H1 (cell line): ENCODE data around the gene KCTD12. TPM values are rescaled to one million over a fixed set of nuclear protein-coding genes. Genes with fewer than 3 reads are reported as not detected.

Experiments used
- CTCF ChIA-PET: fragments of 300-600 bp; sonication (Branson Sonifier 250); formaldehyde crosslinking; loops from one replicate; lab custom pipeline; 2021; ENCODE audit not compliant: partially characterized antibody; lab: Charles Lee
- POLR2A ChIA-PET: fragments of 300-600 bp; sonication (Branson Sonifier 250); formaldehyde crosslinking; loops from one replicate; lab custom pipeline; 2021; ENCODE audit warnings: inconsistent platforms; ENCODE audit not compliant: partially characterized antibody; lab: Charles Lee
- DNase-seq, 2 experiments: peaks; one replicate each; pipeline versions ENCODE4 v3.0.0 to v3.0.0-alpha.2; 2010 to 2022; ENCODE audit warnings: low spot score in 2 of 2, low read depth in 1 of 2, mixed read lengths in 1 of 2
- FAIRE-seq: peaks from 2 replicates; lab custom pipeline; 2011; peaks lifted over from hg19 to GRCh38; lab: Jason Lieb, UNC
- H2AFZ ChIP-seq: 2 replicates; pipeline ENCODE4 v1.8.1; 2012; ENCODE audit warnings: low read length, inconsistent platforms
- H2AK5ac ChIP-seq: 2 replicates; pipeline ENCODE4 v1.6.1; 2013; ENCODE audit warnings: low read depth, low read length
- H2BK120ac ChIP-seq: replicated peaks from 2 replicates; pipeline ENCODE3; 2013; ENCODE audit warnings: low read depth, low read length, inconsistent platforms
- H2BK12ac ChIP-seq: 2 replicates; pipeline ENCODE4 v1.6.1; 2013; ENCODE audit warnings: low read depth, low read length
- H2BK15ac ChIP-seq: 2 replicates; pipeline ENCODE4 v1.6.1; 2013; ENCODE audit warnings: low read length
- H2BK20ac ChIP-seq: 2 replicates; pipeline ENCODE4 v1.6.1; 2013; ENCODE audit warnings: low read length
- H2BK5ac ChIP-seq: 2 replicates; pipeline ENCODE4 v1.6.1; 2013; ENCODE audit warnings: low read depth, low read length
- H3K14ac ChIP-seq: 2 replicates; pipeline ENCODE4 v1.6.1; 2013; ENCODE audit warnings: inconsistent platforms; ENCODE audit not compliant: insufficient read length
- H3K18ac ChIP-seq: 2 replicates; pipeline ENCODE4 v1.6.1; 2013; ENCODE audit warnings: low read length; ENCODE audit errors: extremely low read depth
- H3K23ac ChIP-seq: 2 replicates; pipeline ENCODE4 v1.6.1; 2013; ENCODE audit warnings: inconsistent platforms; ENCODE audit not compliant: insufficient read length
- H3K23me2 ChIP-seq: 2 replicates; pipeline ENCODE4 v1.6.1; 2013; ENCODE audit warnings: low read depth, low read length
- H3K27ac ChIP-seq: 2 replicates; pipeline ENCODE4 v1.6.1; 2011; ENCODE audit warnings: low read depth, low read length, inconsistent platforms
- H3K27me3 ChIP-seq, 4 experiments: replicated peaks in 1 of 4; 1 replicate in 1 of 4; 2 replicates in 3 of 4; pipeline versions ENCODE4 v1.6.1 to v1.8.1; 2011 to 2013; ENCODE audit warnings: low read length in 3 of 4, mild to moderate bottlenecking in 3 of 4, inconsistent platforms in 2 of 4, mixed read lengths in 2 of 4, moderate library complexity in 1 of 4; ENCODE audit not compliant: control insufficient read depth in 3 of 4, insufficient read depth in 3 of 4; ENCODE audit errors: extremely low read depth in 1 of 4
- H3K36me3 ChIP-seq, 4 experiments: 2 replicates each; pipeline versions ENCODE4 v1.6.1 to v1.8.1; 2011 to 2013; ENCODE audit warnings: mild to moderate bottlenecking in 4 of 4, low read length in 3 of 4, moderate library complexity in 2 of 4, control low read depth in 1 of 4, inconsistent platforms in 1 of 4; ENCODE audit not compliant: insufficient read depth in 4 of 4, control insufficient read depth in 2 of 4
- H3K4ac ChIP-seq: replicated peaks from 2 replicates; pipeline ENCODE3; 2013; ENCODE audit warnings: low read length, low read depth, mixed read lengths, inconsistent platforms; ENCODE audit not compliant: insufficient read length
- H3K4me1 ChIP-seq, 4 experiments: replicated peaks in 1 of 4; 1 replicate in 1 of 4; 2 replicates in 3 of 4; pipeline versions ENCODE4 v1.6.1 to v1.8.1; 2011 to 2013; ENCODE audit warnings: low read length in 3 of 4, inconsistent platforms in 2 of 4, mixed read lengths in 1 of 4; ENCODE audit not compliant: insufficient read depth in 4 of 4, control insufficient read depth in 3 of 4
- H3K4me2 ChIP-seq, 2 experiments: 2 replicates each; pipeline versions ENCODE4 v1.6.1 to v1.8.1; 2011 to 2013; ENCODE audit warnings: low read depth in 2 of 2, low read length in 2 of 2, control low read depth in 1 of 2, inconsistent platforms in 1 of 2, mild to moderate bottlenecking in 1 of 2; ENCODE audit not compliant: insufficient read depth in 1 of 2
- H3K4me3 ChIP-seq, 4 experiments: fragments of 200-600, 300-600 bp in 1 of 4; sonication (generic), shearing (Covaris generic), sonication (Bioruptor Twin) in 1 of 4; 2 replicates each; pipeline versions ENCODE4 v1.5.1 to v1.8.1; 2011 to 2016; ENCODE audit warnings: low read length in 4 of 4, low read depth in 3 of 4, control low read depth in 2 of 4, inconsistent platforms in 2 of 4, mild to moderate bottlenecking in 2 of 4, mixed read lengths in 1 of 4, moderate library complexity in 1 of 4; ENCODE audit not compliant: insufficient read depth in 2 of 4; ENCODE audit errors: extremely low read depth in 1 of 4
- H3K56ac ChIP-seq: replicated peaks from 2 replicates; pipeline ENCODE3; 2013; ENCODE audit warnings: low read depth, mild to moderate bottlenecking, mixed read lengths, low read length, inconsistent platforms; ENCODE audit not compliant: insufficient read length
- H3K79me1 ChIP-seq: 2 replicates; pipeline ENCODE4 v1.6.1; 2013; ENCODE audit warnings: low read depth, low read length, control low read depth
- H3K79me2 ChIP-seq, 2 experiments: 2 replicates each; pipeline versions ENCODE4 v1.6.1 to v1.8.1; 2012 to 2013; ENCODE audit warnings: low read length in 2 of 2, mild to moderate bottlenecking in 2 of 2, inconsistent platforms in 1 of 2; ENCODE audit not compliant: insufficient read depth in 2 of 2, control insufficient read depth in 1 of 2
- H3K9ac ChIP-seq, 4 experiments: replicated peaks in 1 of 4; 1 replicate in 1 of 4; 2 replicates in 3 of 4; pipeline versions ENCODE4 v1.6.1 to v1.8.1; 2011 to 2013; ENCODE audit warnings: low read depth in 3 of 4, low read length in 3 of 4, control low read depth in 2 of 4, mild to moderate bottlenecking in 2 of 4, moderate library complexity in 2 of 4, inconsistent platforms in 1 of 4; ENCODE audit errors: extremely low read depth in 1 of 4
- H3K9me3 ChIP-seq, 2 experiments: 2 replicates each; pipeline versions ENCODE4 v1.6.1 to v1.8.1; 2012 to 2013; ENCODE audit warnings: mild to moderate bottlenecking in 2 of 2, moderate library complexity in 2 of 2, control low read depth in 1 of 2, inconsistent platforms in 1 of 2, low read depth in 1 of 2, low read length in 1 of 2, mixed read lengths in 1 of 2; ENCODE audit not compliant: insufficient read depth in 2 of 2
- H4K20me1 ChIP-seq, 2 experiments: replicated peaks in 1 of 2; 2 replicates each; pipeline versions ENCODE3 to v1.8.1; 2011 to 2013; ENCODE audit warnings: inconsistent platforms in 2 of 2, low read length in 2 of 2, mild to moderate bottlenecking in 1 of 2; ENCODE audit not compliant: insufficient read depth in 2 of 2, control insufficient read depth in 1 of 2
- H4K5ac ChIP-seq: 2 replicates; pipeline ENCODE4 v1.6.1; 2013; ENCODE audit warnings: low read length, low read depth, mixed read lengths, inconsistent platforms; ENCODE audit not compliant: insufficient read length
- H4K8ac ChIP-seq: 2 replicates; pipeline ENCODE4 v1.8.0; 2013; ENCODE audit warnings: mild to moderate bottlenecking, moderate library complexity, low read length, inconsistent platforms; ENCODE audit not compliant: insufficient read depth; ENCODE audit errors: extremely low read depth
- H4K91ac ChIP-seq: replicated peaks from 2 replicates; pipeline ENCODE3; 2013; ENCODE audit warnings: low read length, mixed read lengths, inconsistent platforms; ENCODE audit not compliant: insufficient read length
- ATF3 ChIP-seq: IDR thresholded peaks from 2 replicates; pipeline ENCODE4 v1.6.1; 2011; ENCODE audit warnings: low read depth, mild to moderate bottlenecking, low read length; ENCODE audit not compliant: insufficient read depth
- CHD2 ChIP-seq: IDR thresholded peaks from 2 replicates; pipeline ENCODE4 v1.6.1; 2012; ENCODE audit warnings: low read length, improper control_type of control experiment
- CTBP2 ChIP-seq: IDR thresholded peaks from 2 replicates; pipeline ENCODE4 v1.7.0; 2011; ENCODE audit warnings: borderline replicate concordance, mild to moderate bottlenecking, moderate library complexity, mixed read lengths, low read length; ENCODE audit not compliant: insufficient read depth, insufficient read length
- E2F6 ChIP-seq: IDR thresholded peaks from 2 replicates; pipeline ENCODE4 v1.6.1; 2012; ENCODE audit warnings: inconsistent platforms
- EZH2 ChIP-seq: fragments of 200-600 bp; sonication (generic); IDR thresholded peaks from 2 replicates; pipeline ENCODE4 v1.7.1; 2012; ENCODE audit warnings: low read depth, mild to moderate bottlenecking, moderate library complexity, low read length, inconsistent platforms; ENCODE audit not compliant: severe bottlenecking
- FOSL1 ChIP-seq: IDR thresholded peaks from 2 replicates; pipeline ENCODE4 v1.6.1; 2011; ENCODE audit warnings: mild to moderate bottlenecking, low read depth, low read length, moderate library complexity; ENCODE audit not compliant: insufficient read depth
- KDM5A ChIP-seq: fragments of 200-600 bp; IDR thresholded peaks from 2 replicates; pipeline ENCODE4 v1.7.1; 2012; ENCODE audit warnings: mild to moderate bottlenecking, low read length, inconsistent platforms, mixed read lengths
- PHF8 ChIP-seq: fragments of 200-600 bp; sonication (generic); conservative IDR thresholded peaks from 2 replicates; pipeline ENCODE4 v1.7.1; 2012; ENCODE audit warnings: low read depth, mild to moderate bottlenecking, inconsistent platforms, low read length, moderate library complexity
- POLR2AphosphoS5 ChIP-seq: IDR thresholded peaks from 2 replicates; pipeline ENCODE4 v1.6.1; 2011; ENCODE audit warnings: low read depth, low read length
- POU5F1 ChIP-seq: IDR thresholded peaks from 2 replicates; pipeline ENCODE4 v1.6.1; 2011; ENCODE audit warnings: low read depth, mild to moderate bottlenecking, low read length, moderate library complexity
- SIN3A ChIP-seq, 2 experiments: IDR thresholded peaks in 1 of 2; conservative IDR thresholded peaks in 1 of 2; 2 replicates each; pipeline ENCODE4 v1.6.1; 2011 to 2012; ENCODE audit warnings: low read length in 2 of 2, improper control_type of control experiment in 1 of 2, low read depth in 1 of 2, mild to moderate bottlenecking in 1 of 2
- SIRT6 ChIP-seq: IDR thresholded peaks from one replicate; pipeline ENCODE4 v1.7.1; 2012; ENCODE audit warnings: low read length, inconsistent platforms
- SP4 ChIP-seq: IDR thresholded peaks from 2 replicates; pipeline ENCODE4 v1.6.1; 2012; ENCODE audit warnings: low read length, inconsistent platforms
- WGBS, 2 experiments: shearing (Covaris generic) in 1 of 2; methylation state at CpG; one replicate each; pipeline versions ENCODE4 v1.1.6 to v1.1.7; 2013 to 2015; ENCODE audit warnings: low lambda C conversion rate in 2 of 2, mixed read lengths in 2 of 2, inconsistent platforms in 1 of 2, low coverage in 1 of 2, missing lambda C conversion rate in 1 of 2; ENCODE audit not compliant: insufficient replicate concordance in 2 of 2, insufficient coverage in 1 of 2, insufficient read length in 1 of 2; ENCODE audit errors: extremely low coverage in 1 of 2, missing lambda C conversion rate in 1 of 2; 5-methylcytosine and 5-hydroxymethylcytosine counted together
- polyA plus RNA-seq, 7 experiments: library from polyadenylated mRNA; depleted of rRNA in 3 of 7; stranded (reverse) in 5 of 7; unstranded in 2 of 7; fragments of >200 nt in 5 of 7; fragments of 200-250 nt in 2 of 7; gene quantifications; 1 replicate in 5 of 7; 2 replicates in 1 of 7; 4 replicates in 1 of 7; pipeline versions ENCODE4 v1.2.1 to v1.2.3, GENCODE V29; 2011 to 2013; ENCODE audit warnings: missing spikeins in 2 of 7, mixed read lengths in 2 of 7
- total RNA-seq: library from RNA; stranded (reverse); fragmentation: NEBNext Ultra II Directional; extraction: Animal tissue kit (Norgen Biotek cat#: 25700); gene quantifications from 2 replicates; pipeline ENCODE4 v1.2.1, GENCODE V29; 2021

KCTD12 gene
- total and polyA plus RNA-seq, 2 of the 8 experiments (the other 6 are each of a cell fraction or from before 2014, with no cell fraction given): 2.5 to 9.6 TPM

- Histone ChIP-seq H2BK20ac (no peak overlapping the region), H4K20me1 (no peaks in the 10 kb centered on the region), H2AK5ac (no peak overlapping the region), H2AFZ (peak overlapping the region; percentile 41; the same call in 1 of the 2 replicates), H3K4me3 (no peak overlapping the region), H3K36me3 (no peaks in the 10 kb centered on the region), H3K9me3 (no peaks in the 10 kb centered on the region), H3K79me1 (no peaks in the 10 kb centered on the region), H4K91ac (no peak overlapping the region), H3K23me2 (no peaks in the 10 kb centered on the region), H3K23ac (no peak overlapping the region), H4K8ac (no peak overlapping the region), H3K18ac (no peak overlapping the region), H2BK120ac (no peak overlapping the region), H3K4ac (no peak overlapping the region), H2BK12ac (no peak overlapping the region), H3K27me3 (no peaks in the 10 kb centered on the region; a peak in 1 of 7 replicates), H2BK5ac (no peak overlapping the region), H3K4me2 (no peak overlapping the region), H3K79me2 (no peaks in the 10 kb centered on the region), H2BK15ac (no peak overlapping the region), H3K27ac (no peak overlapping the region), H3K4me1 (no peaks in the 10 kb centered on the region), H3K56ac (no peak overlapping the region), H3K14ac (no peak overlapping the region), H3K9ac (no peak overlapping the region), H4K5ac (no peak overlapping the region)
- WGBS, 2 experiments: 91% methylated on average over 2 of the region's 2 CpGs; no CpG with 5 or more reads in 1 of the 2 experiments
- CTCF ChIA-PET: interaction anchor here (0.7 to 1.7 kb wide), 4 partner anchors 24 to 169 kb away, joined by 3 to 8 read pairs (median 4); no protein-coding TSS in a partner anchor
- DNase-seq (no peak), FAIRE-seq (no peak)
- POLR2A ChIA-PET: no interaction called here
- TF ChIP-seq PHF8 (no peak), ATF3 (no peak), CHD2 (no peak), EZH2 (no peak), SIN3A (conservative IDR thresholded peaks at IDR 0.05 in 1 of 2, IDR thresholded peaks at IDR 0.05 in 1 of 2; ENCODE audit: low read depth in 1 of 2, low read length in 2 of 2) (no peak), FOSL1 (no peak), KDM5A (no peak), POLR2AphosphoS5 (no peak), SP4 (no peak), POU5F1 (no peak), SIRT6 (no peak), E2F6 (no peak), CTBP2 (no peak)
Observed at GRCh38 chr13:76860706-76861105, 25.5 kb downstream of the KCTD12 start.
